Ramos (cell line): ENCODE measurements around the gene KRT7.

Experiments used
- in situ Hi-C: fragments of 300-500 bp; cut with MboI; formaldehyde crosslinking; loops from one replicate; pipeline ENCODE4 v1.14.3; 2022; ENCODE audit warnings: low sequenced_read_pairs; ENCODE audit not compliant: unreplicated experiment

Gene KRT7

DNA sequence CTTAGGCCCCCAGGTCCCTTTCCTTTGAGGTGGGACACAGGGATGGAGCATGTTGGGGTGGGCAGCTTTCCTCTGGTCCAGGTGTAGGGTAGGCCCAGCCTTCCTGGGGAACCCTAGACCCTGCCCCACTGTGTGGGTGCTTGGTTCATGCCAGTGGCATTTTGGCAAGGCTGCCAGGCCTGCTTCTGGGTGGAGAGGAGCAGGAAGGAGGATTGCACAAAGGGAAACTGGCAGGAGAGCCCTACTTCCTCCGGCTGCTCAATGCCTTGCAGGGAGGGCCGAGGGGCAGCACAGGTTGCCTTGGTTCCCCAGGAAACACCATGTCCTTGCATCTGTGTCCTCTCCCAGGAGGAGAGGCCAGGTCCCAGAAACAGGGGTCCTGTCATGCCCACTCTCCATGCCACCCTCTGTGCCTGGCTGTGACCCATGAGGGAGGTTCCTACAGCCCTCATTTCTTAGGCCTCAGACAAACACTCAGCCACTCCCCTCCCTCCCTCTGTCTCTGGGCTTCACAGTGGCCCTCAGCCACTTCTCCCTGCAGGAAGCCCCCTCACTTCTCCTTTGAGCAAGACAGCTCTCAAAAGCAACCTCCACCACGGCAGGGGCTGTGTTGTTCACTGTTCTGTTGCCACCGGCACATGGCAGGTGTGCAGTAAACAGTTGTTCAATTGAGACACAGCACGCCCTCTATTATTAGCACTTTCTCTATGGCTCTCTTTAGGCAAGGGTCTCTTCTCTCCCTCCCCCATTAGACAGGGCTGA lies 34.4 kb upstream of the KRT7 start:
- in situ Hi-C loops = no loop called here

DNA sequence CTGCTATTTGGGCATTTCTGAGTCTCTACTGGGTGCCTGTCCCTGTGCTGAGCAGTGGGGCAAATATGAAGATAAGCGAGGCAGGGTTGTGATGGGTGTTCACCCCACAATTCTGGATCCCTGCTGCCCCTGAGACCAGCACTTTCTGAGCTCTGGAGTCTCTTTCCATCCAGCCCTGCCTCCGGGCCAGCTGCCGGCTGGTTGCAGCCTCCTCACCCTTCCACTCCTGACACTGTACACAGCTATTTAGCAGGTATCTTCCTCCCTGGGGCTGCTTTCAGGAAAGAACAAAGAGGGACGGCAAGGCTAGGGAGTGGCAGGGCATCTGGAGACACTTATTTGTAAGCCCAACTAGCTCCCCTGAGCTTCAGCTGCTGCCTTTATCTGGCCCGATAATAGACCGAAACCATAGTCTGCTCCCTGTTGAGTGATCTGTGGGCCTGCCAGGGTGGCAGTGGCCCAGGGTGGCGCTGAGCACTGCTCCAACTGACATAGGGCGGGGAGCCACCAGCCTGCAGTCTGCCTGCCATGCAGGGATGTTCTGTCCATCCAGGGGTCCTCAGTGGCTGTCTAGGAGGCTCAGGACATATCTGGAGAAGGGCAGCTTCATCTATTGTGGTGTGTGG lies 33.6 kb upstream of the KRT7 start:
- in situ Hi-C loops = no loop called here

DNA sequence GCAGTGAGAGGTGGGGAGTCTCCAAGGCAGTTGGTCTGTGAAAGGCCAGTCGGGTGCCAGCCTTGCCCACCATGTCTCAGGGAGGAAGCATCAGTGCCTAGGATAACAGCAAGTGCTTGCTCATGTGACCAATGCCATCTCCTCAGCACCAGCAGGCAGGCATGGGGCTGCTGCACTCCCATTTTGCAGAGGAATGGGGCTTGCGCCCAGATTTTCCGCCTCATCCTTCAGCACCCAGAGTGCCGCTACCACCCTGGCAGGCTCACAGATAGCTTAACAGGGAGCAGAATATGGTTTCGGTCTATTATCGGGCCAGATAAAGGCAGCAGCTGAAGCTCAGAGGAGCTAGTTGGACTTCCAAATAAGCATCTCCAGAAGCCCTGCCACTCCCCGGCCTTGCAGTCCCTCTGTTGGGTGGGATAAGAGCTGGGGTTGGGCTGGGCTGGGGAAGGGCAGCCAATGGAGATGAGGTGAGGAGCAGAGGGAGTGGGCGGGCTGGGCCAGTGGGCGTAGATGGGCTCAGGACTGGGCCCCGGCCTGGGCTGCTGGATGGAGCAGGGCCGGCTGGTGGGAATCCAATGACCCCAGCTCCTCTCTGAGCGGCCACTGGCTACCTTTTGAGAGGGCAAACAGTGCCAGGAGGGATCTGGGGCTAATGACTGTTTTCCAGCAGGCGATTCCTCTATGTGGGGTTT lies 32.8 kb upstream of the KRT7 start:
- in situ Hi-C loops = no loop called here

DNA sequence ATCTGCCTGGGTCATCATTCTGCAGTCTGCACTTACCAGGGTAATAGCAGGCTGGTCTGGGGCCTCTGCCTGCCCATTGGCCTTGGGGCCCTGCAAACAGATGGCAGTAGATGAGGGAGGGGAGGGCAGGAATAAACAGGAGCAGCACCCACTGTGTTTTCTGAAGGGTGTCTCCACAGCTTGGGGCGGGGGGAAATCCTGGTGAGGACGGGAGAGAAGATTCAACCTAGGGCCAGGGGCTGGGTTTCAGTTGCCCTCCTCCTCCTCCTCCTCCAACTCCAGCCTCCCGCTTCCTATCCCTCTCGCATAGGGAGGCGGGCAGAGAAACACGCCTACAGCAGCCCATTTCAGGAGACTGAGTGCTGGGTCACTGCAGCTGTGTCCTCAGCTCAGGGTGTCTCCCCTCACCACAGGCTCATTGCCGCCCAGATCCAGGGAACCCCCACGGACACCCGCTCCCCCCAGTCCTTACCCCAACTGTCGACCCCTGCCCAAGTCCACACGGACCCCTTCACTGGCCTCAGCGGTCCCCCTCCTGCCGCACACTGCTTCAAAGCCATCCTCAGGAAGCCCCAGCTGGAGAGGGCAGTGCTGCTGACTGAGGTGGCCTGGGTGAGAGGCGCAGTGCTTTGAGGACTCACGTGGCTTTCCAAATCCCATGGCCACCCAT lies 32.1 kb upstream of the KRT7 start:
- in situ Hi-C loops = no loop called here

DNA sequence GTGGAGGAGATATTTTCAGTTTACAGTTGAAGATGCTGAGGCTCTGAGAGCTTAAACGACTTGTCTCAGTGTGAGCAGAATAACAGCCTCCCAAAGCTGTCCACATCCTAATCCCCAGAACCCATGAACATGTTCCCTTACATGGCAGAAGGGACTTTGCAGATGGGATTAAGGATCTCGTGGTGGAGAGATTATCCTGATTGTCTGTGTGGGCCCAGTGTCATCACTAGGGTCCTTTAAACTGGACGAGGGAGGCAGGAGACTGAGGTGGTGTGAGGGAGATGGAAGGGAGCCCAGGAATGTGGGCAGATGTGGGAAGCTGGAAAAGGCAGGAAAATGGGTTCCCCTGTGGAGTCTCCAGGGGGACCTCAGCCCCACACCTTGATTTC lies 31.6 kb upstream of the KRT7 start:
- in situ Hi-C loops = no loop called here

DNA sequence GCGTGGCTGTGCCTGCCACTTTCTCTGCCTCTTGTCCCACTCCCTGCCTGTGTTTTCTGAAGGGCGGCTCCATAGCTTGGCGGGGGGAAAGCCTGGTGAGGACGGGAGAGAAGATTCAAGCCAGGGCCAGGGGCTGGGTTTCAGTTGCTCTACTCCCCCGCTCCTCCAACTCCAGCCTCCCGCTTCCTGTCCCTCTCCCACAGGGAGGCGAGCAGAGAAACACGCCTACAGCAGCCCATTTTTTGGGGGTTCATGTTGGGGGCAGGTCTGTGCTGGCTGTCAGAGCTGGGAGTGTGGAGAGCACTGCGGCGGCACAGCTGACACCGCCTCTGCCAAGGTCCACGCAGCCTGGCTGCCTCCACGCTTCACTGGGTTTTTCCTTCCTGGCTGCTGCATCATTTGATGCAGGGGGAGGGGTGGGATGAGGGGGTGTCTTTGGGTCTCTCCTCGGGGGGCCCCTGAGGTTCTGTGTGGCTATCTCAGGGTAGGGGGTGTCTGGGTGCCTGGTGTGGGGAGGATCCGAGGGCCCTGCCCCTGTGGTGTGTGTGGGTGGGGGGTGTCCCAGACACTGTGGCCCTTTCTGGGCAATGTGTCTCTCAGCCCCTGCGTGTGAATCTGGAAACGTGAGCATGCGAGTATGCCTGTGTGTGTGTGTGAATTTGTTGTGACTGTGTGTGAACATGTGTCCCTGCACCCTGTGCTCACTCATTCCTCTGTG lies 30.5 kb upstream of the KRT7 start:
- in situ Hi-C loops = no loop called here

DNA sequence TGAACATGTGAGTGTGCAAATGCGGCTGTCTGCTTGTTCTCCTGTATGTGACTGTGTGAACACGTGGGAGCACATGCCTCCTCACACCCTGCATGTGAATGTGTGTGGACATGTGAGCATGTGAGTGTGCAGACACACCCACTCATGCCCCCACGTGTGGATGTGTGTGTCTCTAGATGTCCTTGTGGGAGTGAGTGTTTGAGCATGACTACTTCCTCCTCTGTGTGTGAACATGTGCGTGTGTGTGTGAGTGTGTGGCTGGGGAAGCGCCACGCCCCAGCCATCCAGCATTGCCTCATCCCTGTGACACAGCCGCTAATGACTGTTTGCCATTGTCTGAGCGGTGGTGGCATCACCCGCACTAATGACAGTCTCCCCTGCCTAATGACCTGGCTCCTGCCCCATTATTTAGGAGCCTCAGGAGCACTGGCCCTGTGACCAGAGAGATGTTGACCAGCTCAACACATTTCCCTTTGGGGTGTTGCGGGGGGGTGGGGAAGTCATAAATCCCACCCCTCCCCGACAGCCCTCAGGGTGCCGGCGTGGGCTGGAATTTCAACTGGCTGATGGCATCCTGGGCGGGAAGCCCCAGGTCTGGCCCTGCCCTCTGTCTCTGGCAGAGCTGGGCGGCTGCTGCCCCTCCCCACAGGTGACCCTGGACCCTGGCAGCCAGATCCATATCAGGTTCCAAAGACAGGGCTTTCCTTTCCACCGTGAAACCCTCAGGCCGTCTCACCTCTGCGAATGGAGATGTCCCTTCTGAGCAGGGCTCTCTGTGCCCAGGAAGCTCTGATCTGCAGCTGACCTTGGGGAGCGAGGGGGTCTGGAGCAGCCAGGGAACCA lies 29.7 kb upstream of the KRT7 start:
- in situ Hi-C loops = no loop called here

DNA sequence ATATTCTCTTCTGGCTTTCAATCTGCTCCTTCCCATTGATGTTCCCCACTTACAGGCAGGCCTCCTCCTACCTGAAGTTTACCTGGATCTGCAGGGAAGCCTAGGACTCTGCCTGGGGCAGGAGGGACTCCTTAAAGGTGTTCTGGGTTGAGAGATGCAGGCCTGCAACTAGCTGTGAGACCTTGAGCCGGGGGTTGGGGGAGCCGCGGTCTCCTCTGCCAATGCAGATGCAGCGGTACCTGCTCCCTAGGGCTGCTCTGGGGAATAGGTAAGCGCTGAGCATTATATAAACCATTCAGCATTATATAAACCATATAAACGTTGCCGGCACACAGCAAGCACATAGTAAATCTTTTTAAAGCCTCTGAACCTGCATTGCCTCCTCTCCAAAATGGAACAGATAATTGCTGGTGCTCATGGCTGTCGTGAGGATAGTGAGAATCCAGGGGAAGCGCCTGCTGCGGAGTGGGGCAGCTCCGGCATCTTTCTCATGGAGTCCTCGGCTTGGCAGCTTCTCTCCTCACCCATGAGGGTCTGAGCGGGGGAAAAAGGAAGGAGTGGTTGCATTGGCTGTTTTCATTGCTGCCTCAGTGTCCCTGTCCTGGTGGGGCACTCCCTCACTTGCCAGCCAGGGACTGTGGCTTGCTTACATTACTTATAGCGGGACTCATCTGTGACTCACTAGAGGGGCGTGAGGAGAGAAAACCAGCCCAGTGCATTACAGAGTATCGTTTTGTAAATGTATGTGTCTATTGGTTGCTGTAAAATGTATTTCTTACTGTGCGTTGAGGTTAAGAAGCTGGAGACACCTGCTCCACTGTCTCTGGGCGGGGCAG lies 28.7 kb upstream of the KRT7 start:
- in situ Hi-C loops = no loop called here

DNA sequence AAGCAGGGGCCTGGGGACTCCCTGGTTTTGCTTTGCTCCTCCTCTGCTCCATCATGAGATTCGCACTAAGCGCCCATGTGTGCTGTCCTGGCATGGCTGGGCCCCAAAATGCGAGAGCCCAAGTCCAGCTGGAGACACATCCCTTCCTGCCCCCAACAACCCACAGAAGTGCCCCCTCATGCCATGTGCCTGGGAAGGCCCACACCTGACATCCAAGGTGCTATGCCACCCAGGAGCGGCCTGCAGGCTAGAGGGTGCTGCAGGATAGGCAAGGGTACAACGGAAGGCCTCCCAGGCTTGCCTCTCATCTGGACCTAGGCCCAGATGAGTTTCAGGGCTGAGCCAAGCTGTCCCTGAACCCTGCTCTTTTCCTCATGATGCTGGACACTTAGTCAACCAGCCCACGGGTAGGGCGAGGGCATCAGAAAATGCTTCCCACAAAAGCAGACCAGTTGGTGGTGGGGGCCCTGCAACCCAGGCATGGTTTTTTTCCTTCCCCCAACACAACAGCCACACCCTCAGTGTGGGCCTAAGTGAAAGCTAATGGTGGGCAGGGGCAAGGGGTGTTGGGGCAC lies 28.0 kb upstream of the KRT7 start:
- in situ Hi-C loops = no loop called here

DNA sequence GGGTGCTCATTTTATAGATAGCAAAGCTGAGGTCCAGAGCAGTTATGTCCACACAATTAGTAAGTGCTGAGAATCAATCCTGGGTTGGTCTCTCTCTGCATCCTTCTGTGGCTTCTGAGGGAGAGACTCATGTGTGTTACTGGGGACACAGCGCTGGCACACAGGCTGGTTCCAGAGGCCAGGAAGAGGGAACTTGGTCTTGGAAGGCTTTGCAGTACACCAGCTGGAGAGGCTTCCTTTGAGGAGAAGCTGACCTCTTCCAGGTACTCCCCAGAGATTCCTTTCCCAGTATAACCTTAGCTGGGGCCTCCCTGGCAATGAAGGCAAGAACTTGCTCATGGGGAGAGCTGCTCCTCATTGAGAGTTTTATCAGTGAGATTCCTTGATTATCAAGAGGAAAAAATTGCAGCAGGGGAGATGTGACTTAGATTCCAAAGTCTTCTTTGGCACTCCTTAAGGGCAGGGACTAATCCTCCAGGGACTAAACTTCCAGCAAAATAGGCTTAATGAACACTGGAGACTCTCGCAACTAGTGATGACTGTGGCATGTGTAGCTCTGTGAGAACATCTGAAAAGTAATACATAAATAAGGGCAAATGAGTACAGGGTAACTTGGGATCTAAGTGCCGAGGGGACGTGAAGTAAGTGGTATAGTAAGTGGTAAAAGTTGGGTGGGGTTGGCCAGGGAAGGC lies 27.3 kb upstream of the KRT7 start:
- in situ Hi-C loops = no loop called here

DNA sequence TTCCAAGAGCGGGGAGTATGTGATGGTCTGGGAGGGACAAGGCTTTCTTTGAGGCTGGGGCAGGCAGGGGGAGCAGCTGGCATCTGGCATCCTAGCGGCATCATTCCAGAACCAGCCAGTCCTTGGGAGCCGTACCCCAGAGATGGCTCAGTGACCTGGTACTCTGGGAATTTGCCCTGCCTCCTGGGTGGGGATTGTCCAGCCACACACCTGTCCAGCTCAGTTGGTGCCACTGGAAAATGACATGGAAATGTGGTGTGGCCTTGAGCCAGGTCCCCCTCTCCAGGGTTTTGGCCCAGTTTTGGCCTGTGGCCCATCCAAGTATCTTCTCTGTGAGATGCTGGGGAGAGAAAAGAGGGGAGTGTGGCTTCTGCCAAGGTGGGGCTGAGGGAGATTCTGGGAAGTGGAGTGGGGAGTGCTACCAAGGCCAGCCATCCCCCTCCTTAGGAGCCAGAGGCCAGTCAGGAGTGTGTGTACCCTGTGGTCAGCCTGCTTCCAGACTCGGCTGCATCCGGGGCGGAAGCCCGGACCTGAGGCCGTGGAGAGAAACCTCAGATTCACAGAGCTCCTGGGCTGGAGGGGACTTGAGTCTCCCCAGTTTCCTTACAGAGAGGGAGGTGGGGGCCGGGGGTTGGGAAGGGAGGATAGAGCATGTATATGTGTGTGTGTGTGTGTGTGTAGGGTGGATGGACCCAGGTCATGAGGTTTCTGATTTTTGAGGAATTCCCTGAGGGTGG lies 26.6 kb upstream of the KRT7 start:
- in situ Hi-C loops = no loop called here

DNA sequence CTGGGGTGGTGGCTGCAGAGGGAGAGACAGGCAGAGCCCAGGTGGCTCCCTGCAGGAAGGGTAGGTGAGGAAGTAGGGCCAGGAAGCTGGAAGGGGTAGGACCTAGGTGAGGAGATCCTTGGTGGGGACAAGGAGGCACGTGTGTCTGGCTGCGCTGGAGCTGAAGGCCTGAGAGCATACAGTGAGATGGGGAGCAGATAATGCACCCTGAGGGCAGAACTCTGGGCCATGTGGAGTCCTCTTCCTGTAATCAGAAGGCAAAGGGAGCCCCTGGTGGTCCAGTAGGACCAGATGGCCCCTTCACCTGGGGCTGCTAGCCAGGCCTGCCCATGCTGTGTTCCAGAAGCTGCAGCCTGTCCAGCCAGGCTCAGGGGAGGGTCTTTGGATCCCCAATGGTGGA lies 25.9 kb upstream of the KRT7 start:
- in situ Hi-C loops = no loop called here

DNA sequence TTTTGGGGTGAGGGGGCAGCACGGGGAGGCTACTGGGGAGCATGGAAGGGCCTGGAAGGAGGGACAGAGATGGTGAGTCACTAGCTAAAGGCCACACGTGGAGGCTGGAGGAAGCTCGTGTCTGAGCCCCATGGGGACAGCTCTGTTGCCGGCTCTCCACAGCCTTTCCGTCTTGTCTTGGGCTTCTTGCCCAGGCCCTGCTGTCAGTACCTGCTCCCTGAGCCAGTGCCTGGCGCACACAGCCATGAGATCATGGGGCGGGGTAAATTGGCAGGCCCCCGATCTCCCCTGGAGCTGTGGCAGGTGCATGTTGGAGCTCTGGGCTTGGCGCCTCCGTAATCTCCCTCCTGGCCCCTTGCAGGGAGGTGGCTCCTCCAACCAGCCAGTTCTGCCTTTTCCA lies 25.1 kb upstream of the KRT7 start:
- in situ Hi-C loops = no loop called here

DNA sequence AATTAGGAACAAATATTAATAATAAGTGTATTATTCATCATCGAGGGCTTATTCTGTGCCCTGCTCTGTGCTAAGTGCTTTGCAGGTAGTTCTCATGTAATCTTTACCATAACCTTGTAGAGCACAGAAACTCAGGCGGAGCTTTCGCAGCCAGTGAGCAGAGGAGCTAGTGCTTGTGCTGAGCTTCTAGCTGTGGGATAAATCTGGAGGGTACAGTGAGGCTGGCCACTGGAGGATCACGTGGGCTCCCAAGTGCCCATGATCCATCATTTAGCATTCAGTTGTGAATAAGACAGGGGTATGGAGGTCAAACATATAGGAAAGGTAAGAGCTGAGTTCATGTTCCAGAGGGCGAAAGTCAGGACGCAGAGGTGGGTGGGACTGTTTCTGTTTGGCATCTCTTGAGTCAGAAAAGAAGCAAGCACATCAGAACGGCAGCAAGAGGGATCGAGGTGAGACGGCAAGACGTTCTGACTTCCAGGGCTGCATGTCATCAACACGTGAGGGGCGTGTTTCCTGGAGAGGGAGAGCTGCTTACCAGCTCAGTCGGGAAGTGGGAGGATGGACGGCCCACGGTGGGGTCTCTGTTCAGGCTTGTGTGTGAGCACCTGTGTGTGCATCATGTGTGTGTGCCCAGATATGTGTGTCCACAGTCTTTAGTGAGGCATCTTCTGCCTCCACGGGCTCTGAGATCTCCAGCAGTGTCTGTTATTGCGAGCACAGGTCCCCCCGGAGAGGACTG lies 24.4 kb upstream of the KRT7 start:
- in situ Hi-C loops = no loop called here

DNA sequence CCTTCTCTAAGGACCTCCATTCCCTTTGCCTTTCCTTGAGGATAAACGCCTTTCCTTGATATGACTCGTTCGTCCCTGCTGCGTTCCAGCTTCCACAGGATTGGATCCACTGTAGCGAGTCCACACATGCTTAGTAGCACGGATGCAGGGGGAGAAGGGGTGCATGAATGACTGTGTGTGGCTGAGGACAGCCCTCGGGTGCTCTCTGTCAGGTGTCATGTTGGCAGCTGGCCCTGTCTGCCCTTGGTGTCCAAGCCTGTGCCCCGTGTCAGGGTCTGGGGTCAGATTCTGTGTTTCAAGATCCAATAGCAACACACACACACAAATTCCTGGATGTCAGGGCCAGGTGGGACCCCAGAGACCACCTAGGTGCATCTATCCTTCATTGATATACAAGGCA lies 23.7 kb upstream of the KRT7 start:
- in situ Hi-C loops = no loop called here

DNA sequence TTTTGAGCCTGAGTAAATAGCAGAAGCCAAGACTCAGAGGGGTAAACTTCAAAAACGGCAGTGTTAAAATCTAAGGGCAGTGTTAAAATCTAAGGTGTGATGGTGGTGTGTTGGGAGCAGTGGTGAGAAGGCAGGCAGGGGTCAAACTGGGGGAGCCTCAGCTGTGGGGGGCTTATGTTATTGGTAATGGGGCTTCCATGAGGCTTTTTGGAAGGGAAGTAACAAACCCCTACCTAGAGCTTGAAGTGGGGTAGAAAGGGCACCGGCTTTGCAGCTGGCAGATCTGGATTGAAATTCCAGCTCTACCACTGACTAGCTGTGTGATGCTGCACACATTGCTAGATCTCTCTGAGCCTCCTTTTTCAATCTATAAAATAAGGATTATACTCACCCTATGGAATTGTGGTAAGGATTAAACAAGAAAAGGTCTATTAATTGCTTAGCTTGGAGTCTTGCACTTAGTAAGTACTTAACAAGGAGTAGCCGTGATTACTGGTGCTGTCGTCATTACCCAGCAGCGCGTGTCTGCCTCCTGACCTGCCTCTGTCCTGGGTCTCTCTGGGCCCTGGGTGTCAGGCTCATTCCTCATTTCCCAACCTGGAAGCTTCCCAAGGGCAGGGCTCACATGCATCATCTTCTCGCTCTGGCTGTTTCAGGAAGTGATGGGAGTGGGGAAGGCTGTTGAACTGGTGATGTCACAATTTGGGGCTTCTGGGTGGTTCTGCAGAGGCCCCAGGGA lies 22.7 kb upstream of the KRT7 start:
- in situ Hi-C loops = no loop called here
